ENCODE data around the gene IL6R. TPM values are rescaled to one million over a fixed set of nuclear protein-coding genes. Genes with fewer than 3 reads are reported as not detected.

Gene IL6R
- total RNA-seq, 4 donors from 2014 or later = 31.6 to 53.7 (median 33.5) TPM

- no peaks in the 10 kb centered on the region for H3K27me3 ChIP-seq
- H3K27ac ChIP-seq = peak overlapping the region; percentile 91 to 98 (median 96)
- H3K36me3 ChIP-seq = no peaks in the 10 kb centered on the region
- peak overlapping the region; percentile 72 to 88 (median 81) for H3K4me3 ChIP-seq
- no peaks in the 10 kb centered on the region for H3K9me3 ChIP-seq
- H3K4me1 ChIP-seq = peaks cover 0 to 67% (median 40%) of the 10 kb centered on the region in 4 donors
- DNase-seq (ENCODE audit: low spot score in 2 of 2) = no peak
- 84 to 90% methylated on average over 3 of the region's 3 CpGs for WGBS, 2 donors
- TF ChIP-seq EP300 (IDR thresholded peaks at IDR 0.05) = no peak
- TF ChIP-seq, protein P1, sequence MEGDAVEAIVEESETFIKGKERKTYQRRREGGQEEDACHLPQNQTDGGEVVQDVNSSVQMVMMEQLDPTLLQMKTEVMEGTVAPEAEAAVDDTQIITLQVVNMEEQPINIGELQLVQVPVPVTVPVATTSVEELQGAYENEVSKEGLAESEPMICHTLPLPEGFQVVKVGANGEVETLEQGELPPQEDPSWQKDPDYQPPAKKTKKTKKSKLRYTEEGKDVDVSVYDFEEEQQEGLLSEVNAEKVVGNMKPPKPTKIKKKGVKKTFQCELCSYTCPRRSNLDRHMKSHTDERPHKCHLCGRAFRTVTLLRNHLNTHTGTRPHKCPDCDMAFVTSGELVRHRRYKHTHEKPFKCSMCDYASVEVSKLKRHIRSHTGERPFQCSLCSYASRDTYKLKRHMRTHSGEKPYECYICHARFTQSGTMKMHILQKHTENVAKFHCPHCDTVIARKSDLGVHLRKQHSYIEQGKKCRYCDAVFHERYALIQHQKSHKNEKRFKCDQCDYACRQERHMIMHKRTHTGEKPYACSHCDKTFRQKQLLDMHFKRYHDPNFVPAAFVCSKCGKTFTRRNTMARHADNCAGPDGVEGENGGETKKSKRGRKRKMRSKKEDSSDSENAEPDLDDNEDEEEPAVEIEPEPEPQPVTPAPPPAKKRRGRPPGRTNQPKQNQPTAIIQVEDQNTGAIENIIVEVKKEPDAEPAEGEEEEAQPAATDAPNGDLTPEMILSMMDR (IDR thresholded peaks at IDR 0.05) = no peak
- no peak for TF ChIP-seq POLR2A (IDR thresholded peaks at IDR 0.05)
These were observed 1.7 kb downstream of the IL6R start for GRCh38 chr1:154406886-154407197.

DNA sequence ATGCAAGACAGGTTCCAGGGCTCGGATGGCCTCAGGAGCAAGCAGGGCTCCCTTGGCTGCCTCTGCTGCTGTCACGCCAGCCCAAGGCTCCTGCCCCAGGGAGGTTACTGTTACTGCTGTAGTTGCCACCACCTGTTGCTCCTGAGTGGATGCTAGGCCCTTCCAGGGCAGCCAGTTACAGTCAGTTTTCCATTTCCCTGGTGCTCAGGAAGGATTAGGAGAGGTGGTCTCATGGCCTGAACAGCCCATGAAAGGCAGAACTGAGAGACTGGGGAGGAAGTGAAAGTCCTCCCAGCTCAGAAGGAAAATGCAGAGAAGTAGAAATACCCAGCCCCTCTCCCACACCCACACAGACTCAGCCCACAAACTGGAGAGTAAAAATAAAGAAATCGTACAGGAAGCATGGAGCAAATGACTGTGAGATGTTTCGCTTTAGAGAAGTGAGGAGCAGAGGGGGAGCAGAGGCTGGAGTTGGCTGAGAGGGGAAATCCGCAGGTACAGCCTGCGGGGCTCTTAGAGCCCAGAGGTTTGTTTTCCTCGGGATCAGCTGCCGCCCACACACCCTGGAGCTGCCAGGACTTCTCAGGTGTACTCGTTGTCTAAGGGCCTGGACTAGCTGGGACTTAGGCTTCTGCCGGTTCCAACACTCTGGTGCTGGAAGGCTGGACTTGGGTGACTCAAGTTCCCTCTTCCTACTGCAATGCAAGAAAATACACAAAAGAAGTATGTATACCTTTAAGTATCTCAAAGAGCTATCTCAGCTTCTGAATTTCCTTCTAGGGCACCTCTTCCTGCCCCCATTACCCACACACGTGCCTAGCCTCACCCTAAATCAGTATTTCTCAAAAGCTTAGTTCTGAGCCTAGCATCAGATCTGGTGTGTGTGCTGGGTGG is 2.3 kb downstream of the IL6R start:
- no peaks in the 10 kb centered on the region for H3K9me3 ChIP-seq
- peak overlapping the region; percentile 91 to 98 (median 96) for H3K27ac ChIP-seq
- no peaks in the 10 kb centered on the region for H3K27me3 ChIP-seq
- WGBS, 2 donors = 49 to 50% methylated on average over 9 of the region's 11 CpGs
- peak overlapping the region; percentile 72 to 88 (median 81) for H3K4me3 ChIP-seq
- TF ChIP-seq POLR2A (IDR thresholded peaks at IDR 0.05) = no peak
- peak in 1 of 2 donors; percentile 56 for TF ChIP-seq EP300 (IDR thresholded peaks at IDR 0.05)
- no peak for DNase-seq (ENCODE audit: low spot score in 2 of 2)
- H3K36me3 ChIP-seq = no peaks in the 10 kb centered on the region
- H3K4me1 ChIP-seq = peaks cover 0 to 68% (median 40%) of the 10 kb centered on the region in 4 donors

DNA sequence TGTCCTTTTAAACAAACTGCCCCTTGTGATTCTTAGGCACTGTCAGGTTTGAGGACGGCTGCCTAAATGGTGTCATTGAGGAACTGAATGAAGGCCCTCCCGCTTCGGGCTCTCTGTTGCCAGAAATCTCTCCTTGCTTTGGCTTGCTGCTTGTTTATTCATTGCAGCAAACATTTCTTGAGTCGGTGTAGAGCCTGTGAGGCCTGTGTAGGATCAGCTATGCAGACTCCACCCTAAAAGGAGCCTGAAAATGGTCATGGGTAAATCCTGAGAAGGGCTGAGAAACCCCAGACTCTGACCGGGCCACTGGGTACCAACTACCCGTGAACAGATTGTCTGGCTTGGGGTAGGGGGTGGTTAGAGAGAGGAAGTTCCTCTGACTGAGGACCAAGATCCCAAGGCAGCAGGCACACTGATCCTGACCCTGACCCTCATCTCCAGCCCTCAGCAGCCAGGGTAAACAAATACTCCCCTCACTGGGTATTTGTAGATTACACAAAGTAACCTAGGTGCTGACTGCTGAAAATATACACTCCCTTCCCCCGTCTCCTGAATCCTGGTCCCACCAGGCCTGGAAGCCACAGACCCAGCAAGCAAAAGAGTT is 3.1 kb downstream of the IL6R start:
- 11 to 24% methylated on average over 7 of the region's 7 CpGs for WGBS, 2 donors
- H3K4me1 ChIP-seq = peaks cover 0 to 75% (median 40%) of the 10 kb centered on the region in 4 donors

DNA sequence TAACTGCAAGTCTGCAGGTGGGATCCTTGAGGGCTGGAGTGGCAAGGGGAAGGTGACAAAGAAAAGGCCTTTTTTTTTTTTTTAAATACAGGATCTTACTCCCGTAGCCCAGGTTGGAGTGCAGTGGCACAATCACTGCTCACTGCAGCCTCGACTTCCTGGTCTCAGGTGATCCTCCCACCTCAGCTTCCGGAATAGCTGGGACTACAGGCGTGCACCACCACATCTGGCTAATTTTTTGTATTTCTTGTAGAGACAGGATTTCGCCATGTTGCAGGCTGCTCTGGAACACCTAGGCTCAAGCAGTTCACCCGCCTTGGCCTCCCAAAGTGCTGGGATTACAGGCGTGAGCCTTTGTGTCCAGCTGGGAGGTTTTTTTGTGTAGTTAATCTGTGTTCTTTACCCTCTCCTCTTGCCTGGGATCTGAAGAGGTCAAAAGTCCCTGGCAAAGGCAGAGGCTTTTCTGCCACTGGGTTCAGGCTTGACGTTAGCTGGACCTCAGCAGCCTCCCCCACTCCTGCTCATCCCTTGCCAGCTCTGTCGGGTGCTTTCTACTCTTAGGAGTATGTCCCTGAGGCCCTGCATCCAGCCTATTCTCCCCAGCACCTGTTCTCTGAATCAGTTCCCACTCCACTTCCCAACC is 5.2 kb downstream of the IL6R start:
- Histone ChIP-seq H3K36me3 (no peaks in the 10 kb centered on the region), H3K4me3 (no peak overlapping the region), H3K27me3 (no peaks in the 10 kb centered on the region), H3K9me3 (no peaks in the 10 kb centered on the region), H3K27ac (peak overlapping the region in 2 of 4 donors; percentile 98), H3K4me1 (peaks cover 0 to 83% (median 41%) of the 10 kb centered on the region in 4 donors)
- TF ChIP-seq POLR2A (IDR thresholded peaks at IDR 0.05) = no peak
- TF ChIP-seq, protein P1 (IDR thresholded peaks at IDR 0.05) = no peak
- no peak for TF ChIP-seq EP300 (IDR thresholded peaks at IDR 0.05)
- no peak for DNase-seq (ENCODE audit: low spot score in 2 of 2)
- WGBS, 2 donors = 79 to 86% methylated on average over 9 of the region's 9 CpGs

More for the DNA sequence above, 3.1 kb downstream of the IL6R start:
- Histone ChIP-seq H3K4me3 (peak overlapping the region in 2 of 4 donors; percentile 84 to 88), H3K9me3 (no peaks in the 10 kb centered on the region), H3K27ac (peak overlapping the region; percentile 91 to 98 (median 96)), H3K27me3 (no peaks in the 10 kb centered on the region), H3K36me3 (no peaks in the 10 kb centered on the region)
- TF ChIP-seq EP300 (IDR thresholded peaks at IDR 0.05) (peak in 1 of 2 donors; percentile 33), POLR2A (IDR thresholded peaks at IDR 0.05) (no peak)
- TF ChIP-seq, protein P1 (IDR thresholded peaks at IDR 0.05) = no peak
- no peak for DNase-seq (ENCODE audit: low spot score in 2 of 2)

DNA sequence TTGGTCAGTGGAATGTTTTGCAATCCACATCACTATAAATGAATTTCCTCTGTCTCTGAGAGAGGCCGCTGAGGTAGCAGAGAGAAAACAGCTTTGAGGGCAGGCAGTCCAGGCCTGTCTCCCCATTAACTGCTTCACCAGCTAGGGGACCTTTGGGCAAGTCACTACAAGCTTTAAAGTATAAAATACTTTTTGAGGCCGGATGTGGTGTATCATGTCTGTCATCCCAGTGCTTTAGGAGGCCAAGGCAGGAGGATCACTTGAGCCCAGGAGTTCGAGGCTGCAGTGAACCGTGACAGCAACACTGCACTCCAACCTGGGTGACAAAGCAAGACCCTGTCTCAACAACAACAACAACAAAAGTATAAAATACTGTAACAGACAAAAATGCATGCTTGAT is 6.4 kb downstream of the IL6R start:
- H3K27me3 ChIP-seq = no peaks in the 10 kb centered on the region
- no peaks in the 10 kb centered on the region for H3K36me3 ChIP-seq
- TF ChIP-seq EP300 (IDR thresholded peaks at IDR 0.05) = no peak
- no peak for TF ChIP-seq POLR2A (IDR thresholded peaks at IDR 0.05)
- TF ChIP-seq, protein P1 (IDR thresholded peaks at IDR 0.05) = no peak
- no peak overlapping the region for H3K27ac ChIP-seq
- peaks cover 0 to 76% (median 40%) of the 10 kb centered on the region in 4 donors for H3K4me1 ChIP-seq
- H3K9me3 ChIP-seq = no peaks in the 10 kb centered on the region
- H3K4me3 ChIP-seq = no peak overlapping the region
- no peak for DNase-seq (ENCODE audit: low spot score in 2 of 2)
- WGBS, 2 donors = 86 to 89% methylated on average over 4 of the region's 4 CpGs
